GM12873 (cell line): ENCODE measurements around the gene ATG16L2.

Experiments
- TF ChIP-seq, protein P1 (sequence below): IDR thresholded peaks from 2 replicates; pipeline ENCODE4 v1.5.1; 2012; ENCODE audit warnings: low read depth, mild to moderate bottlenecking, moderate library complexity, low read length, control low read depth; ENCODE audit not compliant: insufficient read depth; ENCODE audit errors: missing control alignments

The ATG16L2 gene

GRCh38 chr11:72812967-72813739 is 1.1 kb upstream of the ATG16L2 start:
- TF ChIP-seq, protein P1, sequence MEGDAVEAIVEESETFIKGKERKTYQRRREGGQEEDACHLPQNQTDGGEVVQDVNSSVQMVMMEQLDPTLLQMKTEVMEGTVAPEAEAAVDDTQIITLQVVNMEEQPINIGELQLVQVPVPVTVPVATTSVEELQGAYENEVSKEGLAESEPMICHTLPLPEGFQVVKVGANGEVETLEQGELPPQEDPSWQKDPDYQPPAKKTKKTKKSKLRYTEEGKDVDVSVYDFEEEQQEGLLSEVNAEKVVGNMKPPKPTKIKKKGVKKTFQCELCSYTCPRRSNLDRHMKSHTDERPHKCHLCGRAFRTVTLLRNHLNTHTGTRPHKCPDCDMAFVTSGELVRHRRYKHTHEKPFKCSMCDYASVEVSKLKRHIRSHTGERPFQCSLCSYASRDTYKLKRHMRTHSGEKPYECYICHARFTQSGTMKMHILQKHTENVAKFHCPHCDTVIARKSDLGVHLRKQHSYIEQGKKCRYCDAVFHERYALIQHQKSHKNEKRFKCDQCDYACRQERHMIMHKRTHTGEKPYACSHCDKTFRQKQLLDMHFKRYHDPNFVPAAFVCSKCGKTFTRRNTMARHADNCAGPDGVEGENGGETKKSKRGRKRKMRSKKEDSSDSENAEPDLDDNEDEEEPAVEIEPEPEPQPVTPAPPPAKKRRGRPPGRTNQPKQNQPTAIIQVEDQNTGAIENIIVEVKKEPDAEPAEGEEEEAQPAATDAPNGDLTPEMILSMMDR, result peak; percentile 95

DNA sequence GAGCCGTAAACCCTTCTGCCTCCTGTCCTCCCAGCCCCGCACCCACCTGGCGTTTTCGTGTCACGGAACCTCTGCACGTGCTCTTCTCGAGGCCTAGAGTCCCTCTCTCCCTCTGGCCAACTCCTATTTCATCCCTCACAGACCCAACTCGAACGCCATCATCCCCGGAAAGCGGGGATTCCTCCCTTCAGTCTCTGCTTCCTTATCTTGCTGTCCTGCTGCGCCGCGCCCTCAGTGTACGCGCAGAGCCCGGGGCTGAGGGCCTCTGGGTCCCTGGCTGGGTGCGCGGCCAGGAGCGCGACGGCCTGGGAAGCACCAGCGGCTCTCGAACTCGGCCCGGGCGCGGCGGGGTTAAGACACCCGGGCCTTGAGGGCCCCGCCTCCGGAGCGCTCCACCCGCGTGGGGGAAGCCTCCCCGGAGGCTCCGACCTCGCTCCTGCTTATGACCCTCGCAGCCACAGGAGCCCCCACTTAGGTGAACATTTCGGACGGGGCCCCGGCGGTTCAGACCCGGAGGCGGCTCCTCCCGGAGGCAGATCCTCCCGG is 398 bp upstream of the ATG16L2 start:
- TF ChIP-seq, protein P1, result no peak

- TF ChIP-seq, protein P1, result no peak
Observed at GRCh38 chr11:72815110-72815618, 953 bp downstream of the ATG16L2 start.

DNA sequence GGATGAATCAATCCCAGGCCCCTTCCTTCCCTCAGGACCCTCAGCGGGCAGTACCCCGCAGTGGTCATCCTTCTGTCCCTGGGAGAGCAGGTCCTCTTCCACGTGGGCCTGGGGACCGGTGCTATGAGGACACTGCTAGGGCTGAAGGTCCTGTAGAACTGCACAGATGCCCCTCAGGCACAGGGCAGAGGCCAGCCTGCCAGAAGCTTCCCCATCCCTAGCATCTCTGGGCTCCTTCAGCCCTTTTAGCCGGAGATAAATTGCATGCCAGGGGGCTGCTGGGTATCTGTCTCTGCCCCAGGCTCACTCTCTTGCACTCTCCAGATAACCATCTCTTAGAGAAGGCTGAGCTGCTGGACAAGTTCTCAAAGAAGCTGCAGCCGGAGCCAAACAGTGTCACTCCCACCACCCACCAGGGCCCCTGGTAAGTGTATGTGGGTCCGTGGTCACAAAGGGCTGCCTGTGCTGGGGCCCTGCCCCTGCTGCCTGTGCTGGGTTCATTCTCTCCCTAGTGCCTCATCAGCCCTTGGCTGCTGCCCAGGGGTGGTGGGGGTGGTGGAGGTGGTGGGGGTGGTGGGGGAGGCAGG is 2.3 kb downstream of the ATG16L2 start:
- TF ChIP-seq, protein P1, result no peak

- TF ChIP-seq, protein P1, result no peak
Observed at GRCh38 chr11:72817966-72818365, 3.8 kb downstream of the ATG16L2 start.

- TF ChIP-seq, protein P1, result no peak
Observed at GRCh38 chr11:72818971-72819370, 4.8 kb downstream of the ATG16L2 start.

GRCh38 chr11:72820439-72821139 is 6.4 kb downstream of the ATG16L2 start:
- TF ChIP-seq, protein P1, result no peak
